AG08395 (cell line): ENCODE results near the gene RRP1.

ENCODE experiments used
- DNase-seq: peaks from one replicate; pipeline ENCODE4 v3.0.0; 2012; ENCODE audit warnings: mixed read lengths, low spot score

RRP1 gene

GRCh38 chr21:43789276-43790009 is at the start of gene RRP1:
TSS of gene RRP1 (plus strand) at chr21:43789577. CDS start at chr21:43789630, 53 bp downstream.
- DNase-seq: peak; percentile 100

DNA sequence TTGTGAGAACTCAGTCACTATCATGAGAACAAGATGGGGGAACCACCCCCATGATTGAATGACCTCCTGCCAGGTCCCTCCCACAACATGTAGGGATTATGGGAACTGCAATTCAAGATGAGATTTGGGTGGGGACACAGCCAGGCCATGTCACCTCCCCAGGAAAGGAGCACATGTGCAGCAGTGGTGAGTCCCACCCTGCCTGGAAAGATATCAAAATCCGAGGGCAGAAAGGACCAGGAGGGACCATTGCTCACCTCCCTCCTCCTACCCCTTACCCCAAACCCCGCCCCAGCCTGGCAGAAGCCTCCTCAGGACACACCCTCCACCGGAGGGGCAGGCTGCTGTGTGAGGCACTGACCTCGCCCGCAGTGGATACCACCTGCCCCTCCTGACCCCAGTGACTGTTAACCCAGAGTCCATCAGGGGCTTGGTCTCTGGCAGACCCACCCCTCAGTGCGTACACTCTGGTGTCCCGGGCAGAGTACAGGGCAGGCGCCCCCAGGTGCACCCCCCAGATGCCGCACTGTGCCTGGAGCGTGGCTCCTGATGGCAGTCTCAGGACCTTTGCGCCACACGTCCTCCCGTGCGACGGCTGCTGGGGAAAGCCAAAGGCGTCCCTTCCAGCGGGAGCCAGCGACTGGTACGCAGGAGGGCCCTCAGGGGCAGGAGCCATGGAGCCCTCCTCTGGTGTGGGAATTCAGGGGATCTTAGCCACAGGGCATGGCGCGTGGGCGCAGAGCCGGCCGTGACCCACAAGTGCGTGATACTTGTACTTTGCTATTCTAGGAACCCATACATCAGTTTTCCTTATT is 49.5 kb upstream of the RRP1 start:
- no peak for DNase-seq

- peak; percentile 66 for DNase-seq
Measured at GRCh38 chr21:43740497-43741156, 48.8 kb upstream of the RRP1 start.

- no peak for DNase-seq
Measured at GRCh38 chr21:43741423-43742096, 47.8 kb upstream of the RRP1 start.

GRCh38 chr21:43743947-43744346 is 45.4 kb upstream of the RRP1 start:
- DNase-seq: no peak

GRCh38 chr21:43744725-43745124 is 44.7 kb upstream of the RRP1 start:
- DNase-seq: no peak

- no peak for DNase-seq
Measured at GRCh38 chr21:43745772-43746517, 43.4 kb upstream of the RRP1 start.

GRCh38 chr21:43748622-43749021 is 40.8 kb upstream of the RRP1 start:
- DNase-seq: no peak

- no peak for DNase-seq
Measured at GRCh38 chr21:43749651-43750262, 39.6 kb upstream of the RRP1 start.

GRCh38 chr21:43750339-43751033 is 38.9 kb upstream of the RRP1 start:
- no peak for DNase-seq

DNA sequence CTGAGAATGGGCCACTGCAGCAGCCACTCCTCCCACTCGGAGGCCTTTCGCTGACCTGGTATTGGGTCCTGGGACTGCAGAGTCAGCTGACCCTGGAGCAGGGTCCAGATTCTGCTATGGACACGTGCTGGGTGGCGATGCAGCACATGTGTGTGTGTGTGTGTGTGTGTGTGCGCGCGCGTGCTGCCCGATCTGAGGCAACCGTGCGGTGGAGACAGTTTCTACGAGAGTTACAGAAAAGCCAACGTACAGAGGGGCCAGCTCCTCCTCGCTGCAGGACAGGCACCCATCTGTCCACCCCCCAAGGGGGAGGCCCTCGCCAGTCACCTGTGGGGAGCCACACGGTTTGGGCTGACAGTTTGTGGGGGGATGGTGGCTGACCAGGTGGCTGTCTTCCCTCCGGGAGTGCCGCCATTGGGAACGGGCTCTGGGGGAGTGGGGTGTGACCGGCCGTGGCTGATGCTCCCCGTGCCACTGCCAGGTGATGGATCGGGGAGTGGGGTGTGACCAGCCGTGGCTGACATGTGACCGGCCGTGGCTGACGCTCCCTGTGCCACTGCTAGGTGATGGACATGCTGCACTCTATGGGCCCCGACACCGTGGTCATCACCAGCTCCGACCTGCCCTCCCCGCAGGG is 37.3 kb upstream of the RRP1 start:
- DNase-seq: no peak

DNA sequence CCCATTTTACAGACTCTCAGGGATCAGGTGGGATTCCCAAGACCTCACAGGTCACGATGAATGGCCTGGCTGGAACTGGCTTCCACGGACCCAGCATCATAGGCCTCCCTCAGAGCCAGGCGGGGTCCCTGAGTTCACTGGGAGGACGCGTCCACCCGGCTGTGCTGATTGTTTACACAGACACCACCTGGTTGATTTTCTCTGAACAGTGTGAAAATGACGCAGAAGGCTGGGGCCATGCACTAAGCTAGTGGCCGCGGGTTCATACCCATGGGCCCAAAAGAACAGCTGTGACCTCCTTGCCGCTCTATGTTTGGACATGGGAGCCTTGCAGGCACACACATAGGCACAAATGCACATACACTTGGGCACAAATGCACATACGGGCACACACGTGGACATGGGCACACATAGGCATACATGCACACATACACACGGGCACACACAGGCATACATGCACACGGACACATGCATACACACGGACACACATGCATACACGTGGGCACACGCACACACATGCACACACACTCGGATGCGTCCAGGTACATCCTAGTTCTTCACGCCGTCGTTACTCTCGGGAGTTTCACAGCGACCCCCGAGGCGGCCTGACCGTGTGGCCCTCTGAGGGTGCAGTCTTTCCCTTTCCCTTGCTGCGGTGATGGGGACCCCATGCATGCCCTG is 36.5 kb upstream of the RRP1 start:
- DNase-seq: no peak

- DNase-seq: no peak
Measured at GRCh38 chr21:43753439-43753799, 36.0 kb upstream of the RRP1 start.

GRCh38 chr21:43754948-43755781 is 34.2 kb upstream of the RRP1 start:
- no peak for DNase-seq

- DNase-seq: no peak
Measured at GRCh38 chr21:43755820-43756594, 33.4 kb upstream of the RRP1 start.

DNA sequence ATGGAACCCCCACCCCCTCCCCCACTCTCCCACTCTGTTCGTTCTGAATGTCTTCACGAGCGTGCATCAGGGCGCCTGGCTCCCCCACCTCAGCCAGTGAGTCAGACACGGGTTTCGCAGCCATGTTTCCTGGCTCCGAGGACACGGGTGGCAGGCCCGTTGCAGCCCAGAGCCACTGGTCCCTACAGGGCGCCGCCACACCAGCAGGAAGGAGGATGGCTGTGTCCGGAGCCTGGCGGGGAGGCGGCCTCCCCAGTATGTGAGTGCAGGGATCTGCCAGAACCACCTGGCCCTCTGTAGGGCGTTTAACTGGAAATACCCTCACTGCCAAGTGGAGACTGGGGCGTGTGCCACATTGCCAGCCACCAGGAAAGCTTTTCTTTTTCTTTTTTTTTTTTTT is 31.8 kb upstream of the RRP1 start:
- DNase-seq: no peak

- DNase-seq: peak; percentile 53
Measured at GRCh38 chr21:43758111-43758641, 31.2 kb upstream of the RRP1 start.
